HG02852 (cell line): Measurements from ENCODE around the gene FICD.

Experiments used
- ATAC-seq: cut with Tn5 transposase; IDR thresholded peaks from one replicate; pipeline ENCODE4 v1.9.1; 2021; ENCODE audit warnings: mild to moderate bottlenecking, moderate library complexity; ENCODE audit not compliant: unreplicated experiment

FICD gene

GRCh38 chr12:108498136-108498535 lies 16.9 kb upstream of the FICD start:
- ATAC-seq = no peak

DNA sequence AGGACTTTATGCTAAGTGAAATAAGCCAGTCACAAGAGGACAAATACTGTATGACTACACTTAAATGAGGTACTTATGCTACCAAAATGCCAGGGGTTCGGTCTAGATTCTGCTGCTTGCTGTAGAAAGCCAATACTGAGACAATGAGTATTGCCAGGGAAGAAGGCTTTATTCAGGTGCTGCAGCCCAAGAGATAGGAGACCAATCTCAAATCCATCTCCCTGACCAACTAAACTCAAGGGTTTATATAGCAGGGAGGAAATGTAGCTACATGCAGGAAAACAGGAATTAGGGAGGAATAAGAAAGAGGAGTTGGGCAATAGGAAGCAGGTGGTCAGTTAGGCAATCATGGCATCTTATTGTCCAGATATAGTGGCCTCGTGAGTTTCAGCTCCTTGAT lies 12.2 kb upstream of the FICD start:
- no peak for ATAC-seq

- ATAC-seq = no peak
Measured at GRCh38 chr12:108505129-108505528, 9.9 kb upstream of the FICD start.

GRCh38 chr12:108507971-108508642 lies 7.0 kb upstream of the FICD start:
- ATAC-seq = no peak

GRCh38 chr12:108509806-108510205 lies 5.3 kb upstream of the FICD start:
- ATAC-seq = no peak

- no peak for ATAC-seq
Measured at GRCh38 chr12:108510836-108511235, 4.2 kb upstream of the FICD start.

DNA sequence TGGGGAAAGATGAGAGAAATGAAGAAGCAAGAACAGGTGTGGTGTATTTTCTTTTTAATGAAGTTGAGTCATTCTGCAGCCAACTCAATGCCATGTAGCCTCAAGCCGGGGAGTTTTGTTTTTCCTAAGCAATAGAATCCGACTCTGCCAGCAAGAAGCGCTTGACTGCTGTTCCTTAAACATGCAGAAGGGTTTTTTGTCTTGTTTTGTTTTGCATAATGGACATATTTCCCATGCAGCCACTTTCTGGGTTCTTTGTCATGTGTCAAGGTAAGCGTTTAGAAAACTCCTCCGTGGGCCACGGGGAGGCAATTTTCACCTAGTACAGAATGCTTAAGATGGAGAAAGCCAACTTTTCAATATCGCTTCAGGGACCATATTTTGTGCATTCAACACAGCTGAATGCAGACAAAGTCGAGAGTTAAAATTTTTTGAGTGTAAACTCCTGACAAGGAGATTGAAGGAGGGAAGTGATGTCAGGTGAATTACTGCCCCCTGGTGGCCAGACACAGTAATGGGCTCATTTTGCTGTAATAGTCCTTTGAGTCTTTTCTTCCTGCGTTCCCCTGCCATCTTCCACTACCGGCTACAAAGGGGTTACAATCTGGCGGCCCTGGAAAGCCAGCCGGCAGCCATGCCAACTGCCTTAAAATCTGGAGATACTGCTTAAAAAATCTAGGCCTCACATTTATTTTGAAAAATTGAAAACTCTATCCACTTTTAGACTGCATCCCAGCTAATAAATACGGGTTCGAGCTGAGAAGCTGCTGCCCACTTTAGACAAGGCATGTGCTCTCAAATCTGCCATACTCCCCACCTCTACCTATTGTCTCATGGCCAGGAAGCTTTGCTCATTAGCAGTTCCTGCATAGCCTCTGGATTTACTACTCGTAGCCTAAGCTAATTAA lies 3.2 kb upstream of the FICD start:
- no peak for ATAC-seq

DNA sequence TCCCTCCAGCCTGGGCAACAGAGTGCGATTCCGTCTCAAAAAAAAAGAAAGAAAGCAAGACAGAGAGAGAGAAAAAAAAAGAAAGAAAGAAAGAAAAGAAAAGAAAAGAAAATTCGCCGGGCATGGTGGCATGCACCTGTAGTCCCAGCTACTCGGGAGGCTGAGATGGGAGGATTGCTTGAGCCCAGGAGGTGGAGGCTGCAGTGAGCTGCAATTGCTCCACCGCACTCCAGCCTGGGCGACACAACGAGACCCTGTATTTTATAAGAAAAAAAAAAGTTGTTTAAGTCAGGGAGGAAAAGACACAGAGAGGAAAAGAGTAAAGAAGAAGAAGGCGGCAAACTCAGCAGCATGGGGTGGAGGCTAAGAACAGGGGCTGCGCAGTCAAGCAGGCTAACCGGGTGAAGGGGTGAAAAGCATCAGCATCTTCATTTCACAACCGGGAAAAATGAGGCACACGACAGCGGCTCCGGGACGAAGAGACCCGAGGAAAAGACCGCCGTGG lies 557 bp upstream of the FICD start:
- ATAC-seq = no peak

DNA sequence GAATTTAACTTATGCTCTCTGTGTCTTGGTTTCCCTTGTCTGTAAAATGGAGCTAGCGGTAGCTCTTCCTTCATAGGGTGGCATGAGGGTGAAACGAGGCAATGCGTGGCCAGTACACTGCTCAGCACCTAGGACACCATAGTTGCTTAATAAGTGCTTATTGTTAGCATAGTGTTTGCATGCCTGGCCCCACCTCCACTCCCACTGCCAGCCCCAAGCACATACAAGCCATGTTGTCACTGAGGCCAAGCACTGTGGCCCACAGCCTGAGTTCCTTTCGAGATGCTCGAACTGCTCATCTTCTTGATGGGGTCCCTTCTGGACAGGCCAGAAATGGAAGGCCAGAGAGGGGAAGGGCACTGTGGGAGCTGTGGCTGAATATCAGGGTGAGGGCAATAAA lies 839 bp downstream of the FICD start:
- ATAC-seq = no peak

- no peak for ATAC-seq
Measured at GRCh38 chr12:108516511-108517275, 1.6 kb downstream of the FICD start.

DNA sequence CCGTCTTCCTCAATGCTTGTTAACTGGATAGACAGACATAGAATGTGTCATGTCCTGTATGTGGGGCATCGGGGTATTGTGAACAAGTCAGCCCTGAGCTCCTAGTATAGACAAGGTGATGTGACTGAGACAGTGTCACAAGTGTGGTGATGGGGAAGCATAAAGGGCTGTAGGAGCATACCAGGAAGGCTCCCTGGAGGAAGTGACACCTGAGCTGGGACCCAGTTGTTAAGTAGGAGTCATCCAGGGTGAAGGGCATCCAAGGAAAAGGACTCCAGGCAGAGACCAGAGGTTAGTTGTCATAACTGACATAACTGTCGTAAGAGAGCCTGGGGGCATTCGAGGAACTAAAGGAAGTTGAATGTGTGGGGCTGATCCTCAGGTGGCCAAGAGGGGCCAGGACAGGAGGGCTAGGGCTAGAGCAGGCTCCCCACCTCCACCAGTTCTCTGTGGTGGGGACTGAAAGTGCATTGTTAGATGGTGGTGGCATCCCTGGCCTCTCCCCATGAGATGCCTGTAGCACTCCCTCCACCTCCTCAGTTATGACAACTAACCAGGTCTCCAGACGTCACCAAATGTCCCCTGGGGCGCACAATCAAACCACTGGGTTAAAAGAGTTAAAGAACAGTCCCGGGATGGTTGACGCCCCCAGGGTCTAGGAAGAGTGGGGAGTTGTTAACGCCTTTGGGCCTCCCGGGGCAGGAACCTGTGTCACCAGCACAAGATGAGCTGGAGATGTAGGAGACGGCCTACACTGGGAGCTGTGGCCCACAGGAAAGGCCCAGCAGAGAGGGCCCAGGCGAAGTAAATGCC lies 2.4 kb downstream of the FICD start:
- no peak for ATAC-seq

DNA sequence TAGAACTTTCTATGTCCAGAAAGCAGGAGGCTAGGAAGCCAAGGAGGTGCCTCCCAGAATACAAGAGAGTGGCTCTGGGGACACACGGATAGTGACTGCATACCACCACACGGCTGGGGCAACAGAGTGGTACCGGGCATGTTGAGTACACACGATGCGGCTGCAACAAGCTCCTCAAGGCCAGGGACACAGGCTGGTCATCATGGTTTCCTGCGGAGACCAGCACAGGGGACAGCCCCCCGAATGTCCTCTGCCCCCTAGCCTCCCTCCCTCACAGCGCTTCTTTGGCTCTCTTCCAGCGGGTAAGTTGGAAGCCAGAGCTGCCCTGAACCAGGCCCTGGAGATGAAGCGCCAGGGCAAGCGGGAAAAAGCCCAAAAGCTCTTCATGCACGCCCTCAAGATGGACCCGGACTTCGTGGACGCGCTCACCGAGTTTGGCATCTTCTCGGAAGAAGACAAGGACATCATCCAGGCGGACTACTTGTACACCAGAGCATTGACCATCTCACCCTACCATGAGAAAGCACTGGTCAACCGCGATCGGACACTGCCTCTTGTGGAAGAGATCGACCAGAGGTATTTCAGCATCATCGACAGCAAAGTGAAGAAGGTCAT lies 3.1 kb downstream of the FICD start:
- ATAC-seq = no peak

GRCh38 chr12:108518716-108519496 lies 3.8 kb downstream of the FICD start:
- no peak for ATAC-seq

GRCh38 chr12:108519558-108519957 lies 4.5 kb downstream of the FICD start:
- no peak for ATAC-seq

- no peak for ATAC-seq
Measured at GRCh38 chr12:108523365-108523764, 8.3 kb downstream of the FICD start.

DNA sequence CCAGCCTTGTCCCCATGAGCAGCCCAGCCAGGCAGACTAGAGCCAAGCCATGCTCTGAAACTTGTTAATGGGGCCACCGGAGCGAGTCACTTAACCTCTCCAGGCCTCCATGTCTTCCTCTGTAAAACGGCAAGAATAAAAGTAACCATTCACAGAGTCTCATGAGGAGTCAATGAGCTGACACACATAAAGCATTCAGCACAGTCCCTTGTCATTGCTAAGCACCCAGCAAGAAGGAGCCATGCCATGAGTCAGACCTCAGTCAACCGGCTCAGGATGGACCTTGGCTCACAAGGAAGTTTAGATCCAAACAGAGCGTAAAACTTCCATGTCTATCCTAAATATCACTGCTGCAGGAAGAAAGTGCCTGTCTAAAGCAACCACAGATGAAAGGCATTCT lies 10.6 kb downstream of the FICD start:
- ATAC-seq = no peak

DNA sequence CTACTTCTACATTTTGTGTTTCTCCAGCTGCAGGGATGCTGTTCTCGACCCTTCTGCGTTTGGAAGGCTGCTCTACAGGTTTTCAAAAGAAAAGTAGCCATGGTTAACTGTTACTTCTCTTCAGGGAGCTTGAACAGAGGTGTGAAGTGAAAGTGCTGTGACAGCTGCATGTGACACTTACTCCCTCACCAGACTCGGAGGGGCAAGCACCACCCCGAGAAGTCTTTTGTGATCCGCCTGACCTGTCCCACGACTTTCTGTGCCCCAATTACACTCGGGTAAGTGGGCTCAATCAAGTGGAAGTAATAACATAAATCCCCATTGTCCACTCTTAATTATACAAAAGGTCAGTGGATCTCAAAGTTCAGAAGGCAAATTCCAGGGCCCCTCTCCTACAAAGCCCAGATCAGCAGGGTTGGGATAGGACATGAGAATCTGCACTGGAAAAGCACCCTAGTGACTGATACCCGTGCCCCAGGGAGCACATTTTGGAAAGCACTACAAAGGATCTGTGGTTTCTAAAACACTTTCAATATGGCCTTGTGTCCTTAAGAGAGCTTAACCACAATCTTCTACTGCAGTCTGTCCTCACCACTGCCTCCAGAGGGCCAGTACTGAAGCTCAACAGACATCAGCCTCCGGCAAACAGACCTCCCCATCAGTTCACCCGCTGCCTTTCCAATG lies 11.5 kb downstream of the FICD start:
- no peak for ATAC-seq

- no peak for ATAC-seq
Measured at GRCh38 chr12:108527166-108527496, 12.1 kb downstream of the FICD start.

DNA sequence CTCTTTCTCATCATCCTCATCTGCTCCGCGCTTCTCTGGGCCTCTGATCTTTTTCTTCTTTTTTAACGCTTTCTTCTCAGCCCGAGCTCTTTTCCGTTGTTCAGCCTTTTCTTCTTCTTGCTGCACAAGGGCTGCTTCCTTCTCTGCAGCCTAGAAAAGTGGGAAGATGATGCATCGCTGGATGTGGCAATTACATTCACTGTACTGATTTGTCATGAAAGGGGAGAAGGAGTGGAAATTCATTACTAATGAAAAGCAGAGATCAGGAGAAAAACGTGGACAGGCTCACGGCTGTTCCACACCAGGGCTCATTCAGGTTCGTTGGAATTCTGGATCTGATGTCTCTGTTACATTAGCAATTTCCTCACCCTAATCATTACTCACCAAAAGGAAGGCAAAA lies 15.1 kb downstream of the FICD start:
- no peak for ATAC-seq
